Stimulated activated CD4-positive, alpha-beta T cell treated with anti-CD3 and anti-CD28 coated beads, Interleukin-12 subunit alpha, Interleukin-12 subunit beta, amount 100 ng/mL, for 48 hours (primary cell): ENCODE data around the gene GOLGA8N.

ENCODE experiments used
- DNase-seq, 3 donors: peaks; one replicate each; pipeline ENCODE4 v3.0.0-alpha.2; 2020; ENCODE audit warnings: low read depth in 2 of 3, low spot score in 1 of 3

GOLGA8N gene

DNA sequence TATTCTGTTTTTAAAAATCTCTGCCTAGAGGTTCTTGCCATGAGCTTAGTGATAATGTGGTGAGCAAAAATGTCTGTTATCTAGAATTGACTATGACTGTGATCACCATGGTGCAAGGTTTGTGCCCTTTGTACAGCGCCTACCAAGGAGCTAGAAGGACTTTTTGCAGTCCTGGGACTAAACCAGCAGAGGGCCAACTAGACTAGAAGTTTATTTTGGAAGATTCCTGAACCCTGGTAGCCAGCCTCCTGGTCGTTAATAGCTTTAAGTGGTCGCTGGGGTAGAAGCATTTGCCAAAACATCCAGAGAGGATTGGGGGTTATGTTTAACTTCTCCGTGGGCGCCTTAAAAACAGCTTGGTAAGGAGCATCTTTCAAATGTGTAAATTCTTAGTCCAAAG lies 56.1 kb downstream of the GOLGA8N start:
- DNase-seq: no peak

DNA sequence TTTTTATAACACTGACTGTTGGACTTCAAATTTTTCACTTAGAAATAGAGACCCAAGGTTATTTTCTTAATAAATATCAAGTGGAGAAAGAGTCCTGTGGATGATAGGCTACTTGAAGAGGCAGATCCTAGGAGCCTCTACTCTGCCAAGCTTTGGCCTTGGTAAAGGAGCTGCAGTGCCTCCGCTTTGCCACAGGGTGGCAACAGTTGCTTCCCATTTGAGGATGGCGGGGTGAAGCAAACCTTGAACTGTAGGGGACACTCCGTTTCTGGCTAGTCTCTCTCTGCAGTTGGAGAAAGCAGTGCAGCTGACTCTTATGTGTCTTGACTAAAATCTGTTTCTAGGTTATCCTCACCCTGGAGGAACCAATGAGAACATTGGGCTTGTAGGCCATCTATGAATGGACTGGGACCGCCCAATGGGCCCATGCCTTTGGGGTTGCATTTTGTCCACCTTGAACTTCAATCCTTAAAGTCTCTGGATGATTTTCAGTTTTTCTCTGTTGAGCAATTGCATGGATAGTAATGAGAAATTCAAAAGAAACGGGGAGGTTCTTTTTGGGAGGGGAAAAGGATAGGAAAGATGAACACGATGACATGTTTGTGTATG lies 58.1 kb downstream of the GOLGA8N start:
- DNase-seq: peak; percentile 11 to 51 (median 28)

DNA sequence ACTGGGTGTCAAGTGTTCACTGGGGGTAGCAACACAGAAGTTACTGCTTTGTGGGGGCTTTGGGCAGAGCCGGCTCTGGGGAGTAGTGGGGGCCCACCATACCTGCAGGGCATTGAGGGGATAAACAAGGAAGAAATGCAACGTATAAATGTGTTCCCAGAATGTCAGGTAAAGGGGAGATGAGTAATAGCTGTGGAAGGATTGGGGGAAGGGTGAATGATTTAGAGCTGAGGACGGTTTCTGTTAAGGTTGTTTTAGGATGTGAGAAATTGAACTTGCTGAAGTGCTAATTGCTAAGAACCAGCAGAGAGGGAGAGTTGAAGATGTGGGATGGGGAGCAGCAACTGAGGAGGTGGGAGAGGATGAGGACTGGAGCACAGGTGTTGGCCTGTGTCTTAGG lies 58.9 kb downstream of the GOLGA8N start:
- DNase-seq: no peak

DNA sequence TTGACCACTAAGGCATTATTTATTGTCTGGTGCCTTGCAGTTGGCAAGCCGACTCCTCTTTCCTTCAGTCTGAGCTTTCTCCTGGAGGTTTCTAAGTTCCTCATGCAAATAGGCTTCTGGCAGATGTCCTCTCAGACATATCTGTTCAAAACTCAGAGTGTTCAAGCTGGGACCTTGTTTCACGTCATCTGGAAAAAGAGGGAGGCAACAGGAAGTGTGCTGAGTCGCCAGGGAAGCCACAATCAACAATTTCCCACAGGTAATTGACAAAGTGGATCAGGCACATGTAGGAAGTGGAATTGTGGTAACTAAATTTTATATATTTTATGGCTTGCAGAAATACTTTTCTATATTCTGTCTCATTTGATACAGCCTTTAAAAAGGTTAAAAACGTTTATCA lies 62.8 kb downstream of the GOLGA8N start:
- DNase-seq: no peak

DNA sequence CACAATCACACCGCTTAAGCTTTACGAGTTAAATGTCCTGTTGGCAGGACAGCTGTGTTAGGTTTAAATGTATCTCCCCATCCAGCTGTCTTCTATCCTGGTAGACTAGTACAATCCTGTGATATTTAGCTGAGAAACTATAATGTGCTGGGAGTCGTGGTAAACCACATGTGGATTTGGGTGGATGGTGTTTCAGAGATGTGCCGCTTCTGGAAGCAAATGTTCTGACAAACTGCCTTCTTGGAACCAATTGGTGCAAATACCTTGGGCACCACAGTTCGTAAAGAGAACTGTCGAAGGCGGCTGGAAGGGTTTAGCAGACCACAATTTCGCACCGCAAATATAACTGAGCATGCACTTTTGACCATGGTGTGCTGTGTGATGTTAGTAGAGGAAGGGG lies 63.2 kb downstream of the GOLGA8N start:
- DNase-seq: no peak
